Stimulated activated naive B cell treated with anti-CD40 and anti-IgM and Interleukin-4, amounts not matched to agents 10 μg/mL and 1 μg/mL and 100 μg/mL, for 72 hours (primary cell): ENCODE results near the gene MPV17.
A peak's percentile ranks its signal among the peaks of the same experiment; 100 is the strongest.
"Not testable (repeated sequence)": the region's sequence is repeated elsewhere in the genome, so short reads cannot be mapped to it uniquely, and the experiment has no call there.

Experiments used
- ATAC-seq, 2 donors: fragments of 150-1000 bp; cut with Tn5 transposase; replicated peaks; 2 replicates each; pipeline ENCODE4 v1.10.0; 2021; ENCODE audit warnings: moderate library complexity in 1 of 2
- DNase-seq: peaks from one replicate; pipeline ENCODE4 v3.0.0; 2021
- H3K27ac Mint-ChIP-seq: one replicate; pipeline ENCODE4 v1.8.0; 2022; ENCODE audit warnings: mild to moderate bottlenecking, mixed read lengths
- H3K27me3 Mint-ChIP-seq, 2 donors: one replicate each; pipeline ENCODE4 v1.8.0; 2022; ENCODE audit warnings: mixed read lengths in 2 of 2
- H3K36me3 Mint-ChIP-seq, 2 donors: one replicate each; pipeline ENCODE4 v1.8.0; 2022; ENCODE audit warnings: mixed read lengths in 2 of 2, mild to moderate bottlenecking in 1 of 2
- H3K4me1 Mint-ChIP-seq, 2 donors: one replicate each; pipeline ENCODE4 v1.8.0; 2022; ENCODE audit warnings: mixed read lengths in 2 of 2, mild to moderate bottlenecking in 1 of 2
- H3K4me3 Mint-ChIP-seq, 2 donors: one replicate each; pipeline ENCODE4 v1.8.0; 2022; ENCODE audit warnings: mild to moderate bottlenecking in 2 of 2, mixed read lengths in 2 of 2, moderate library complexity in 1 of 2
- H3K9me3 Mint-ChIP-seq, 2 donors: one replicate each; pipeline ENCODE4 v1.8.0; 2022; ENCODE audit warnings: mixed read lengths in 2 of 2, mild to moderate bottlenecking in 1 of 2

MPV17 gene

DNA sequence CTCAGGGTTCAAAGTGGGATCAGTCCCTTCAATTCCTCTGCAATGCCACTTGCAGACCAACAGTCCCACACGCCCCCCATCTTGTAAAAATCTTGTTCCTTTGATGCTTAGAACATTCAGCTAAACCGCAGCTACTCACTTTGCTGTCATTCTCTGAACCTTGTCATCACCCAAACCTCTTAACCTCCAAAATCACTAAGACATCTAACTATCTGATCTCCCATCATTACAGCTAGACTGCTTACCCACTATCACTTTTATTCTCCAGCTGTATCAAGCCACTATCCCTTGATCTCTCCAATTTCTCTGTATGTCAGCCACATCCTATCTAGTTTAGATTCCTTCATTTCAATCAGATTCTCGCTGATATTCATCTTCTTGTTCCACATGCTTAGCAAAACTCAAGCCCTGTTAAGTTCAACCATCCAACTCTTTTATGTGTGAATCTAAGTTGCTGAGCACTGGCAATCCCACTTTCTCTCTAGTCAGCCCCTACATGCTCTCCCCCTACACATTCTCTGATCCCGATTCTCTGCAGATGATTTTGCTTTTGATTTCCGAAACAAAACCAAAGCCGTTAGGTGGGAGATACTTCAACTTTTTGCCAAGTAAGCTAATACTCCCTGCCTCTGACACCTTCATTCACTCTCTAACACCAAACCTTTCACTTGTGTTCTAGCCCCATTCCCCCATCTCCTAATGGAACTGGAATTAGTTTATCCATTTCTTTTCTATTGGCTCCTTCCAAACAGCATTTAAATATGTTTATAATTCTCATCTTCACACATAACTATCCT is 29.1 kb upstream of the MPV17 start:
- peaks cover 22 to 27% of the 10 kb centered on the region in 2 donors for H3K36me3 Mint-ChIP-seq
- H3K9me3 Mint-ChIP-seq = no peaks in the 10 kb centered on the region
- H3K27ac Mint-ChIP-seq = peak overlapping the region; percentile 14
- DNase-seq (no peak), ATAC-seq (no peak)
- H3K4me3 Mint-ChIP-seq = no peak overlapping the region
- H3K27me3 Mint-ChIP-seq = no peaks in the 10 kb centered on the region
- H3K4me1 Mint-ChIP-seq = peaks cover 26 to 43% of the 10 kb centered on the region in 2 donors

DNA sequence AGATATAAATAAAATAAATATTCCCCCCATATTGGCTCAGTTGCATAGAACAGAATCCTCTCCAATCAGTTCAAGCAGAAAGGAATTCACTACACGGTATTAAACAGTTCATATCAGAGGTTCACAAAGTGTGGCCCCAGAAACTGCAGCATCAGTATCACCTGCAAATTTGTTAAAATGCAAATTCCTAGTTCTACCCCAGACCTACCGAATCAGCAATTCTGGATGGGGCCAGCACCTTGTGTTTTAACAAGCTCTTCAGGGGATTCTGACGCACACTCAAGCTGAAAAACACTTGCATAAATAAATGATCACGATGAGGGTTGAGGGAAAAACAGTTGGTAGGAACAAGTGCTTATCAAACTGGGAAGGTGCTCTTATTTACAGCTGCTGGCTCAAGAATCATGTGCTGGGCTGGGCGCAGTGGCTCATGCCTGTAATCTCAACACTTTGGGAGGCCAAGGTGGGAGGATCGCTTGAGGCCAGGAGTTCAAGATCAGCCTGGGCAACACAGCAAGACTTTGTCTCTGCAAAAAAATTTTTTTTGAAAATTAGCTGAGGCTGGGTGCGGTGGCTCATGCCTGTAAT is 27.3 kb upstream of the MPV17 start:
- Mint-ChIP-seq H3K27me3 (no peaks in the 10 kb centered on the region), H3K9me3 (no peaks in the 10 kb centered on the region), H3K36me3 (peaks cover 26 to 31% of the 10 kb centered on the region in 2 donors), H3K4me3 (no peak overlapping the region), H3K27ac (no peak overlapping the region), H3K4me1 (peaks cover 24 to 45% of the 10 kb centered on the region in 2 donors)
- DNase-seq (no peak), ATAC-seq (no peak)

DNA sequence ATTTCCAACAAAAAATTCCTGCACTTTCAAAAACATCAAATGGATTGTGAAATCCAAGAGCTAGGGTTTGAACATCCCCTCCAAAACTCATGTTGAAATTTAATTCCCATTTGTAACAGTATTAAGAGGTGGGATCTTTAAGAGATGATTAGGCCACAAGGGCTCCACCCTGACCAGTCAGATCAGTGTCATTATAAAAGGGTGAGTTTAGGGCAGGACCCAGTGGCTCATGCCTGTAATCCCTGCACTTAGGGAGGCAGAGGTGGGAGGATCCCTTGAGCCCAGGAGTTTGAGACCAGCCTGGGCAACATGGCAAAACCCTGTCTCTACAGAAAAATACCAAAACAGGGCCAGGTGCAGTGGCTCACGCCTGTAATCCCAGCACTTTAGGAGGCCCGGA is 24.7 kb upstream of the MPV17 start:
- ATAC-seq (no peak), DNase-seq (no peak)
- Mint-ChIP-seq H3K4me3 (no peak overlapping the region), H3K4me1 (peaks cover 19 to 40% of the 10 kb centered on the region in 2 donors), H3K36me3 (peaks cover 25 to 45% of the 10 kb centered on the region in 2 donors), H3K9me3 (no peaks in the 10 kb centered on the region), H3K27me3 (no peaks in the 10 kb centered on the region), H3K27ac (no peak overlapping the region)

DNA sequence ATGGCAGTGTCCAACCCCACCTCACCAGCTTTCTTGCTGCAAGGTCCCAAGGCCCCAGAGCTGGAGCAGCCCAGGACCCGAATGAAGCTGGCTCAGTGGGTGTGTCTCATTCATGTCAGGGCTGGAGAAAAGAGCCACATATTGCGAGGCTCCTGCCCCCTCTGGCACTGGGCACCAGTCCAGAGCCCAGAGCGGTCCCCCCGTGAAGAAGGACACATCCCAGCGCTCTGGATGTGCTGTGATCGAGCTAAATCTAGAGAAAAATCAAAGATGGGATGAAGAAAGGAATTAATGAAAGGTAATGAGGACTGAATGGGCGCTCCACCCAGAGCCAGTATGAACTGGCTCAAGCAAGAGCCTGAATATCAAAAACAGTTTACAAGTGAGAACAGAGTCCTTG is 13.3 kb upstream of the MPV17 start:
- DNase-seq (no peak), ATAC-seq (no peak)
- peaks cover 35 to 53% of the 10 kb centered on the region in 2 donors for H3K36me3 Mint-ChIP-seq
- peak overlapping the region; percentile 25 for H3K27ac Mint-ChIP-seq
- H3K4me1 Mint-ChIP-seq = peaks cover 0 to 2% of the 10 kb centered on the region in 2 donors
- no peak overlapping the region for H3K4me3 Mint-ChIP-seq
- H3K27me3 Mint-ChIP-seq = no peaks in the 10 kb centered on the region
- H3K9me3 Mint-ChIP-seq = no peaks in the 10 kb centered on the region

DNA sequence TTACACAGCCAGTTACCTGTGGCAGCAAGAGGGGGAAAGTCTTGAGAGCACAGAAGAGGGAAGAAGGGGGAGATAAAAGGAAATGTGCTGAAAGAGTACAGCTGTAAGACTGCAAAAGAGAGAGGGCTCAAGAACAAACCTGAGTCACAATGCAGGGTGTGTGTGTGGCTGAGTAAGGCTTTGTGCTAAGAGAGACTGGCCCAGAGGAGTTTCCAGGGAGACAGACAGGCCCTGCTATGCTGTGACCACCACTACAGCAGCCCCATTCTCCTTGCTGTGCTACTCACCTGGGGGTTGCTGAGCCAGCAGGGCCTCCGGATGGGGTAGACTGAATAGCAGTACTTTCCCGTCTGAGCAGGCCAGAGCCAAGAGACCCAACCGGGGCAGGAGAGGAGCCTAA is 12.4 kb upstream of the MPV17 start:
- no peak for ATAC-seq
- peaks cover 35 to 52% of the 10 kb centered on the region in 2 donors for H3K36me3 Mint-ChIP-seq
- peaks cover 0 to 2% of the 10 kb centered on the region in 2 donors for H3K4me1 Mint-ChIP-seq
- no peak overlapping the region for H3K4me3 Mint-ChIP-seq
- no peak for DNase-seq
- H3K27me3 Mint-ChIP-seq = no peaks in the 10 kb centered on the region
- no peaks in the 10 kb centered on the region for H3K9me3 Mint-ChIP-seq
- no peak overlapping the region for H3K27ac Mint-ChIP-seq

DNA sequence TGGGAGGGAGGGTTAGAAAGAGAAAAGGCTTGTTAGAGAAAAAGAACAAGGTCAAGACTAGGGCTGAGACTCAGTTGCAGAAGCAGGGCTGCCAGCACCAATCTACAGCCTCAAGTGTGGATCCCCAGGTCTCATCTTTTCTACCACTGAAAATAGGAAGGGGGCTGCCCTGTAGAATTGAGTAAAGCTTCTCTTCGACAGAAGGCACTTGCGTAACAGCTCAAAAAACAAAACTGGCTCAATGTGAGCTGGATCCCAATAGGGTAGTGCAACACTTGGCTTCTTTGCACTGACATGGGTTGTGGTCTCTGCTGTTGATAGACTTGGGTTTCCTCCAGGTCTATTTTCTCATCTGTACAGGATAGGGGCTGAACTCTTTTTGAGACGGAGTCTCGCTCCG is 1.8 kb upstream of the MPV17 start:
- no peak for ATAC-seq
- H3K36me3 Mint-ChIP-seq = peaks cover 36 to 47% of the 10 kb centered on the region in 2 donors
- H3K27ac Mint-ChIP-seq = no peak overlapping the region
- H3K27me3 Mint-ChIP-seq = no peaks in the 10 kb centered on the region
- no peak for DNase-seq
- H3K4me1 Mint-ChIP-seq = peaks cover 11 to 35% of the 10 kb centered on the region in 2 donors
- H3K9me3 Mint-ChIP-seq = no peaks in the 10 kb centered on the region
- H3K4me3 Mint-ChIP-seq = no peak overlapping the region

DNA sequence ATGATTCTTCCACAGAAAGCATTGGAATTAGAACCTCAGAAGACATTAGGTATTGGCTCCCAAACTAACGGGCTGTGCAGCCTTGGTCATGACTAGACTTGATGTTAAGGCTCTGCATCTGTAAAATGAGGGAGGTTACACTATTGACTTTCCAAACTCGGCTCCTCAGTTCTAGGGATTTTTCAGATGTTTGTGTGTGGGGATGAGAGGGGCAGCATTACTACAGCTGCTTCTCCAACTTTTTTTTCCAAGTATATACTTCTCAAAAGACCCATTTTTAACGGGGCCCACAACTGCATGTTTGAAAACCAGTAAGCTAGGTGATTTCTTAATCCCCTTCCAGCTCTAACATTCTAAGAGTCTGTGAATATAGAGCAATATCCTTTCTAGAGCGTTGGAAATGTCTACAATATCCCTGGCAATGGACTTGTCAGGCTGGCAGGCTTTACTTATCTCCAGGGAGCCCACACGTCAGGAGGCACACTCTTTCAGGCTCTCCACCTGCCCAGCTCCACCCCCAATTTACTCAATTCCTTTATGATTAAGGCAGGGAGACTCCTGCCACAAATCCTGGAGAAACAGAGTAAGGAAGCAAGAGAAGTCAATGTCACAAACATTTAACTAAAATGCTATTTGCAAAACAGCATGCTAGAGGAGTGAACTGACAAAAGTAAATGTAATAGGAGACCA is 844 bp upstream of the MPV17 start:
- DNase-seq (no peak), ATAC-seq (no peak)
- H3K9me3 Mint-ChIP-seq = no peaks in the 10 kb centered on the region
- H3K4me1 Mint-ChIP-seq = peaks cover 11 to 35% of the 10 kb centered on the region in 2 donors
- H3K4me3 Mint-ChIP-seq = peak overlapping the region; percentile 88 to 92
- peaks cover 33 to 40% of the 10 kb centered on the region in 2 donors for H3K36me3 Mint-ChIP-seq
- H3K27me3 Mint-ChIP-seq = no peaks in the 10 kb centered on the region
- peak overlapping the region; percentile 96 for H3K27ac Mint-ChIP-seq

DNA sequence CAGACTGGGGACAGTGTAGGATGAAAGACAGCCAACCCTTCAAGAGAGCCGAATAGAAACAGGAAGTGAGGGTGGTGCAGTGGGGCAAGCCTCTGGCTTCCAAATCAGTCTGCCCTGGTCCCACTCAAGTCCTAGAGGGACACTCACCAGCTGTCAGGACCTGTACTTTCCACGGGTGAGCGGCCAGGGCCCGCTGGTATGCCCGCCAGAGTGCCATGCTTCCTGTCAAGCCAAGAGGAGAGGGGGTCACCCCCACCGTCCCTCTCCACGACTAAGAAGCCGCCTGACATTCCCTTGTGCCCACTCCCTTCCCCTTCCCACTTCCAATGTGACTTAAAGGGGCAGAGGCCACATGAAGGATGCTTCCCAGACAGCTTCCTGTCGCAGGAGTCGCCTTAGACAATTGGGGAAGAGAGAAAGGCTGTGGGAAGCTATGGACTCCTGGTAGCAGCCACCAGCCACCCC is 564 bp downstream of the MPV17 start:
- H3K4me3 Mint-ChIP-seq = peak overlapping the region; percentile 88 to 92
- peak overlapping the region; percentile 96 for H3K27ac Mint-ChIP-seq
- H3K36me3 Mint-ChIP-seq = peaks cover 27 to 32% of the 10 kb centered on the region in 2 donors
- DNase-seq (peak; percentile 16), ATAC-seq (peak; percentile 63 to 66)
- peaks cover 11 to 35% of the 10 kb centered on the region in 2 donors for H3K4me1 Mint-ChIP-seq
- no peaks in the 10 kb centered on the region for H3K27me3 Mint-ChIP-seq
- no peaks in the 10 kb centered on the region for H3K9me3 Mint-ChIP-seq

DNA sequence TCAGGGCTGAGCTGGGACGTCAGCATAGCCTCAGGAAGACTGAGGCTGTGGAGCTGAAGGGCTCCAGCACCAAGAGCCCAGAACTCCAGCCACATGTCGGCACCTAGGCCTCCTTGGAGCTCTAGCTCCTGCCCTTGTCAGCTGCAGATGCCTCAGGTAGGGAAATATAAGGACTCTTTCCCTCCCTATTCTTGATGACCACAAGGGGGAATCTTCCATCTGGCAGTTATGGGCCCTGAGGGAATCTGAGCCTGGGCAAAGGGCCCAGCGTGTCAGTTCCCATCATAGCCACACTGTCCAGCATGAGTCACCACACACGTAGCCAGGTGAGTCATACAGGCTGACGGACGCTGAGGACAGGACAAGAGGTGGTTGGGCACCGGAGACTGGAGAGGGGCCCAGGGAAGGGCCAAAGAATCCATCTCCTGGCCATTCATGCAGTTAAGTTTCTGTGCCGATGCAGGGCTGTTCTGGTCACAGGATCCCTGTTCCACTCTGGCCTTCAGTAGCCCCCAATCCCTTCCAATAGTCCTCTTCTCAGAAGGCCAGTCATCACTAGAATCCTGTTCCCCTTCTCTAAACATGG is 1.8 kb downstream of the MPV17 start:
- ATAC-seq = no peak
- Mint-ChIP-seq H3K36me3 (peaks cover 16 to 28% of the 10 kb centered on the region in 2 donors), H3K27ac (no peak overlapping the region), H3K9me3 (no peaks in the 10 kb centered on the region), H3K4me3 (peak overlapping the region in 1 of 2 donors; percentile 1), H3K4me1 (peaks cover 9 to 25% of the 10 kb centered on the region in 2 donors), H3K27me3 (no peaks in the 10 kb centered on the region)
- no peak for DNase-seq

DNA sequence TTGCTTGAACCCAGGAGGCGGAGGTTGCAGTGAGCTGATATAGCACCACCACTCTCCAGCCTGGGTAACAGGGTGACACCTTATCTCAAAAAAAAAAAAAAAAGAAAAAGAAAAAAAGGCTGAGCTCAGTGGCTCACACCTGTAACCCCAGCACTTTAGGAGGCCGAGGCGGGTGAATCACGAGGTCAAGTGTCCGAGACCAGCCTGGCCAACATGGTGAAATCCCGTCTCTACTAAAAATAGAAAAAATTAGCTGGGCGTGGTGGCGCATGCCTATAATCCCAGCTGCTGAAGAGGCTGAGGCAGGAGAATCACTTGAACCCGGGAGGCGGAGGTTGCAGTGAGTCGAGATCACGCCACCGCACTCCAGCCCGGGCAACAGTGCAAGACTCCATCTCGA is 3.1 kb downstream of the MPV17 start:
- H3K36me3 Mint-ChIP-seq = peaks cover 11 to 23% of the 10 kb centered on the region in 2 donors
- not testable (repeated sequence) for H3K27ac Mint-ChIP-seq, H3K27me3 Mint-ChIP-seq, H3K4me3 Mint-ChIP-seq, H3K9me3 Mint-ChIP-seq, DNase-seq, ATAC-seq
- peaks cover 9 to 25% of the 10 kb centered on the region in 2 donors for H3K4me1 Mint-ChIP-seq

DNA sequence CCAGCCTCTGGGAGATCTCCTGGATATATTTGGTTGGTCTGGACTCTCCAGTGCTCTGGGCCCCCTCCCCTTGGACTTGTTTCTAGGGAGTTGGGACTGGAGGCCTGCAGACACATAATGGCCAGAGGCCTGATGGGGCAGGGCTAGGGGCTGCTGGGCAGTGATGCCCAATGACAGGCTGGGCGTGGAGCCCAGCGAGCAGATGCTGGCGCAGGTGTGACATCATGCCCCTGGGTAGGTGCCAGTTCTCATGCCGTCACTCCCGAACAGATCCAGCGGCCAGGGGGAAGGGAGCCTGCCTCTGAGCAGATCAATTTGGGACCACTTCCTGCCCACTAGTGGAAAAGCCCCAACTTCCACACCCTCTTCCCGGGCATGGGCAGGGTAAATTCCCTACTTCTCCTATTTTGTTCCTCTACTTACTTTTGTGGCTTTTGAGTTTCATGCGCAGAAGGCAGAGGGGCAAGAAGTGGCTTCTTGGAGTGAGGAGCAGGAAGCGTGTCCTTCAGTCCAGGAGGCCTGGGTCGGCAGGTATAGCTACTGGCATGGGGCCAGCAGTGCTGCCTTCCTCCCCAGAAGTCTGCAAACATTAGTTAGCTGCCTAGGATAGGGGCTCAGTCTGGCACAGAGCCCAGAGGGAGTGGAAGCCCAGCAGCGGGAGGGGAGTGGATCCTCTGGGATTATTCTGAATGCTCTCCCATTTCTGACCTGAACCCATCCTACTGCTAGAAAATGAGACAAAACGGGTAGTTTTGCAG is 6.1 kb downstream of the MPV17 start:
- no peak for DNase-seq
- peaks cover 20 to 30% of the 10 kb centered on the region in 2 donors for H3K36me3 Mint-ChIP-seq
- no peak overlapping the region for H3K4me3 Mint-ChIP-seq
- no peaks in the 10 kb centered on the region for H3K9me3 Mint-ChIP-seq
- ATAC-seq = no peak
- no peaks in the 10 kb centered on the region for H3K27me3 Mint-ChIP-seq
- H3K4me1 Mint-ChIP-seq = peaks cover 5 to 11% of the 10 kb centered on the region in 2 donors
- no peak overlapping the region for H3K27ac Mint-ChIP-seq

DNA sequence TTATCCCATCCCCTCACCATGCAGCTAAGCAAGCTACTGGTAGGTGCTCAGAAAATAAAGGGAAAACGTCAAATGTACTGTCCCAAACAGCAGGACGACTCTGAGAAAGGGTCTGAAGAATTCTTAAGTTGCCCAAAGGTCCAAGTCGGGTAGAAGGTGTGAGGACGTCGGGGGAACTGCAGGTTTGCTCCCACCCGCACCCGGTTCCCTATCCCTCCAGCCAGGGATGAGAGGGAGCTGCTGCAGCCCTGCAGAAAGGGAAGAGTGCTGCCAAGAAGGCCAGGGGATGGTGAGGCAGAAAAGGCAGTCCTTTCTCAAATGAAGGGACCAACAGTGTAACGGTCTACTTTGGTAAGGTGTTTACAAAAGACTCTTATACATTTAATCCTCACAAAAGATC is 7.8 kb downstream of the MPV17 start:
- no peaks in the 10 kb centered on the region for H3K9me3 Mint-ChIP-seq
- no peak overlapping the region for H3K4me3 Mint-ChIP-seq
- H3K4me1 Mint-ChIP-seq = no peaks in the 10 kb centered on the region
- H3K27ac Mint-ChIP-seq = no peak overlapping the region
- DNase-seq (no peak), ATAC-seq (no peak)
- peaks cover 27 to 39% of the 10 kb centered on the region in 2 donors for H3K36me3 Mint-ChIP-seq
- no peaks in the 10 kb centered on the region for H3K27me3 Mint-ChIP-seq

DNA sequence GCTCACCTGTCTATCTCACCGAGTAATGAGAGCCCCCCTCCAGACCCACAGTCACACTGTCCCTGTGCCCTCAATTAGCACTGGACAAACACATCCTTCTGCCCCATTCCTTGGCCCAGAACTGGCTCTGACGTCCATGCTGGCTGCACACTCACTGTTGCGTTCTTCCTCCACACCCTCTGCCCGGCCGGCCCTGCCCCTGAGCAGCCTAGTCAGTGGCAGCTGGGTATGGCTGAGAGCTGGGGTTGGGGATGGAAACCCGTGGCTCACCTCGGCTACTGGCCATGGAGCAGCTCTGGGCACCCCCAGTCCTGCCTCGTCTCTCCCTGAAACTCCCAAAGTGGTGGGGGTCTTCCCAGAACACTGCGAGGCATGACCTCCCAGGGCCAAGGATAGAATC is 8.2 kb downstream of the MPV17 start:
- peaks cover 29 to 42% of the 10 kb centered on the region in 2 donors for H3K36me3 Mint-ChIP-seq
- DNase-seq (no peak), ATAC-seq (no peak)
- no peaks in the 10 kb centered on the region for H3K27me3 Mint-ChIP-seq
- H3K4me3 Mint-ChIP-seq = no peak overlapping the region
- H3K9me3 Mint-ChIP-seq = no peaks in the 10 kb centered on the region
- peak overlapping the region; percentile 77 for H3K27ac Mint-ChIP-seq
- H3K4me1 Mint-ChIP-seq = no peaks in the 10 kb centered on the region
